ENCODE measurements around the gene ZNF414. TPM values are rescaled to one million over a fixed set of nuclear protein-coding genes. Genes with fewer than 3 reads are reported as not detected.

The ZNF414 gene
- total and polyA plus RNA-seq, 2 experiments from 2014 or later: 5.7 to 54.3 TPM

DNA sequence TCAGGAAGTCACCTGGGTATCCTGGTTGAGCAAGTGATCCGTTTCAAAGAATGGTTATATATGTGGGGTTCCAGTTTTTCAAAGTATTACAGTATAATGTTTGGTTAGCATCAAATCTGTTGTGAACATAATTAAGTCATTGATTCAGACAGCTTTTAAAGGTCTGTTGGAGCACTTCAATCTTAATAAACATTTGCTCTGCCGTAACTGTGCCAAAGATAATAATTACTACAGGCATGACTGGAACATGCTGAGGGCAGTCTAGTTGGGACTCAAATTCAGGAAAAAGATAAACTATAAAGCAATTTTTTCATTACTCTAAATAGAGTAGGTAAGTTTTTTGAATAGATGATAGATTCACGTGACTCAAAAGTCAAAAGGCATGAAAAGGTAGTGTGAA, 45.8 kb downstream of the ZNF414 start:
- no peak for DNase-seq (ENCODE audit: low spot score)
- no peak overlapping the region for H3K27ac ChIP-seq
- TF ChIP-seq EZH2 (IDR thresholded peaks at IDR 0.05; ENCODE audit: borderline replicate concordance): no peak
- TF ChIP-seq EZH2phosphoT487 (IDR thresholded peaks at IDR 0.05; ENCODE audit: low read depth, severe bottlenecking, unreplicated experiment): no peak
- TF ChIP-seq, protein P1, sequence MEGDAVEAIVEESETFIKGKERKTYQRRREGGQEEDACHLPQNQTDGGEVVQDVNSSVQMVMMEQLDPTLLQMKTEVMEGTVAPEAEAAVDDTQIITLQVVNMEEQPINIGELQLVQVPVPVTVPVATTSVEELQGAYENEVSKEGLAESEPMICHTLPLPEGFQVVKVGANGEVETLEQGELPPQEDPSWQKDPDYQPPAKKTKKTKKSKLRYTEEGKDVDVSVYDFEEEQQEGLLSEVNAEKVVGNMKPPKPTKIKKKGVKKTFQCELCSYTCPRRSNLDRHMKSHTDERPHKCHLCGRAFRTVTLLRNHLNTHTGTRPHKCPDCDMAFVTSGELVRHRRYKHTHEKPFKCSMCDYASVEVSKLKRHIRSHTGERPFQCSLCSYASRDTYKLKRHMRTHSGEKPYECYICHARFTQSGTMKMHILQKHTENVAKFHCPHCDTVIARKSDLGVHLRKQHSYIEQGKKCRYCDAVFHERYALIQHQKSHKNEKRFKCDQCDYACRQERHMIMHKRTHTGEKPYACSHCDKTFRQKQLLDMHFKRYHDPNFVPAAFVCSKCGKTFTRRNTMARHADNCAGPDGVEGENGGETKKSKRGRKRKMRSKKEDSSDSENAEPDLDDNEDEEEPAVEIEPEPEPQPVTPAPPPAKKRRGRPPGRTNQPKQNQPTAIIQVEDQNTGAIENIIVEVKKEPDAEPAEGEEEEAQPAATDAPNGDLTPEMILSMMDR (IDR thresholded peaks at IDR 0.05; ENCODE audit: poor library complexity): no peak
- H3K27me3 ChIP-seq: no peaks in the 10 kb centered on the region
- H3K9me3 ChIP-seq (ENCODE audit: low read depth): no peaks in the 10 kb centered on the region
- H3K4me1 ChIP-seq (ENCODE audit: insufficient read depth): no peaks in the 10 kb centered on the region
- peaks cover 96% of the 10 kb centered on the region for H3K79me2 ChIP-seq
- H3K36me3 ChIP-seq (replicated peaks; ENCODE audit: insufficient read depth, low read depth): peaks cover 19% of the 10 kb centered on the region
- H3K4me2 ChIP-seq: no peak overlapping the region
- no peaks in the 10 kb centered on the region for H3K9me2 ChIP-seq (replicated peaks; ENCODE audit: insufficient read depth)
- H4K20me1 ChIP-seq (ENCODE audit: insufficient read depth, poor library complexity, severe bottlenecking): peaks cover 67% of the 10 kb centered on the region
- H3K4me3 ChIP-seq: no peak overlapping the region
- 91% methylated on average over 3 of the region's 3 CpGs for WGBS (ENCODE audit: low lambda C conversion rate, missing lambda C conversion rate)
- no peak overlapping the region for H2AFZ ChIP-seq

DNA sequence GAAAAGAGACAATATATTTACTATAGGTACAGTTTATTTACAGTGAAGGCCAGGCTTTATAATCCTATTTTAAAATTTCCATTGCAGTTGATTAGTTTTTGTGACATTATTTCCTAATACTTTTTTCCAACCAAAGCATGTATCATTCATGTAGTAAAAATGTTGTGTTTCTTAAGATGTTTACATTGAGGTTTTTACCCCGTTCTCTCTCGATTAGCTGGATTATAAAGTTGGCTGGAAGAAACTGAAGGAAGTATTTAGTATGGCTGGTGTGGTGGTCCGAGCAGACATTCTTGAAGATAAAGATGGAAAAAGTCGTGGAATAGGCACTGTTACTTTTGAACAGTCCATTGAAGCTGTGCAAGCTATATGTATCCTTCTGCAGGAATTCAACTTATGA, 47.9 kb downstream of the ZNF414 start:
- no peaks in the 10 kb centered on the region for H3K9me2 ChIP-seq (replicated peaks; ENCODE audit: insufficient read depth)
- peaks cover 96% of the 10 kb centered on the region for H3K79me2 ChIP-seq
- TF ChIP-seq EZH2 (IDR thresholded peaks at IDR 0.05; ENCODE audit: borderline replicate concordance) (no peak), EZH2phosphoT487 (IDR thresholded peaks at IDR 0.05; ENCODE audit: low read depth, severe bottlenecking, unreplicated experiment) (no peak)
- no peak for DNase-seq (ENCODE audit: low spot score)
- no peak overlapping the region for H2AFZ ChIP-seq
- WGBS (ENCODE audit: low lambda C conversion rate, missing lambda C conversion rate): 75% methylated on average over 4 of the region's 4 CpGs
- H3K27ac ChIP-seq: no peak overlapping the region
- no peaks in the 10 kb centered on the region for H3K27me3 ChIP-seq
- no peaks in the 10 kb centered on the region for H3K9me3 ChIP-seq (ENCODE audit: low read depth)
- peaks cover 19% of the 10 kb centered on the region for H3K36me3 ChIP-seq (replicated peaks; ENCODE audit: insufficient read depth, low read depth)
- no peak overlapping the region for H3K4me2 ChIP-seq
- no peak overlapping the region for H3K4me3 ChIP-seq
- H3K4me1 ChIP-seq (ENCODE audit: insufficient read depth): peaks cover 6% of the 10 kb centered on the region
- peaks cover 80% of the 10 kb centered on the region for H4K20me1 ChIP-seq (ENCODE audit: insufficient read depth, poor library complexity, severe bottlenecking)

DNA sequence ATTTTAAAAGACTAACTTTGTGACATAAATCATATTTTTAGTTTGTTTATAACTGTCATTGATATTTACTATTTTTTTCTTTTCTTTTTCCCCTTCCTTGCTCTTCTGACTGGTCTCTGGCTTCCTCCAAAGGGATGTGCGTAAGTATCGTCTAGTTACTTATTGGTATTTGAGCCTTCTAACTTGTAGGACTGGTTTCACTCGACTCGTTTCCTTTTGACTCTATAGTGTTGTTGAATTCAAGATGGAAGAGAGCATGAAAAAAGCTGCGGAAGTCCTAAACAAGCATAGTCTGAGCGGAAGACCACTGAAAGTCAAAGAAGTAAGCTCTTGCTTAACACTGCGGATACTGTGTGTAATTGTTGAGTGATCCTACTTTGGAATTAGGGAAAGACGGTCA, 50.6 kb downstream of the ZNF414 start:
- H3K36me3 ChIP-seq (replicated peaks; ENCODE audit: insufficient read depth, low read depth): peaks cover 10% of the 10 kb centered on the region

DNA sequence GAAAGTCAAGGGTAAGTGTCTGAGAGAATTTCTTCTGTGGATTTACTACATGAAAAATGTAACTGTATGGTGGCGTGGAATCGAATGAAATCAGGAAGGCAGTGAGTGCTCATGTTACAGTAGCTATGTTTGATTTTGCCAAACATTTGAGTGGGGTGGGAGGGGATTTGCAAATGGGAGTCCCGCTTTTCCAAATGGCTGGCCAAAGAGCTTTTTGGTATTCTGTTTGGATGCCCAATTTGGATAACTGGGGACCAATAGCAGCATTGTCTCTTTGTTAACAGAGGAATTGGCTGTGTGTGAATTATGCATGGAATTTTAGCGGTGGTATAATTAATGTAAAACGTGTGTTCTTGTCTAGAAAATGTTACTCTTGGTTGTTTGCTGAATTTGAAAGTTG, 51.4 kb downstream of the ZNF414 start:
- TF ChIP-seq EZH2 (IDR thresholded peaks at IDR 0.05; ENCODE audit: borderline replicate concordance) (no peak), EZH2phosphoT487 (IDR thresholded peaks at IDR 0.05; ENCODE audit: low read depth, severe bottlenecking, unreplicated experiment) (no peak)
- TF ChIP-seq, protein P1 (IDR thresholded peaks at IDR 0.05; ENCODE audit: poor library complexity): no peak
- H3K36me3 ChIP-seq (replicated peaks; ENCODE audit: insufficient read depth, low read depth): peaks cover 10% of the 10 kb centered on the region
- H3K4me2 ChIP-seq: no peak overlapping the region
- H3K79me2 ChIP-seq: peaks cover 100% of the 10 kb centered on the region
- no peaks in the 10 kb centered on the region for H3K9me2 ChIP-seq (replicated peaks; ENCODE audit: insufficient read depth)
- H3K27ac ChIP-seq: no peak overlapping the region
- no peak overlapping the region for H2AFZ ChIP-seq
- H3K27me3 ChIP-seq: no peaks in the 10 kb centered on the region
- H4K20me1 ChIP-seq (ENCODE audit: insufficient read depth, poor library complexity, severe bottlenecking): peaks cover 94% of the 10 kb centered on the region
- H3K9me3 ChIP-seq (ENCODE audit: low read depth): no peaks in the 10 kb centered on the region
- H3K4me1 ChIP-seq (ENCODE audit: insufficient read depth): peaks cover 40% of the 10 kb centered on the region
- 87% methylated on average over 5 of the region's 5 CpGs for WGBS (ENCODE audit: low lambda C conversion rate, missing lambda C conversion rate)
- no peak overlapping the region for H3K4me3 ChIP-seq
- DNase-seq (ENCODE audit: low spot score): no peak

More for the DNA sequence above, 50.6 kb downstream of the ZNF414 start:
- H3K4me1 ChIP-seq (ENCODE audit: insufficient read depth): peaks cover 33% of the 10 kb centered on the region
- H3K79me2 ChIP-seq: peaks cover 96% of the 10 kb centered on the region
- no peaks in the 10 kb centered on the region for H3K27me3 ChIP-seq
- TF ChIP-seq, protein P1 (IDR thresholded peaks at IDR 0.05; ENCODE audit: poor library complexity): no peak
- TF ChIP-seq EZH2 (IDR thresholded peaks at IDR 0.05; ENCODE audit: borderline replicate concordance): no peak
- no peak for TF ChIP-seq EZH2phosphoT487 (IDR thresholded peaks at IDR 0.05; ENCODE audit: low read depth, severe bottlenecking, unreplicated experiment)
- H2AFZ ChIP-seq: no peak overlapping the region
- no peaks in the 10 kb centered on the region for H3K9me2 ChIP-seq (replicated peaks; ENCODE audit: insufficient read depth)
- H3K27ac ChIP-seq: no peak overlapping the region
- H3K4me3 ChIP-seq: no peak overlapping the region
- H3K9me3 ChIP-seq (ENCODE audit: low read depth): no peaks in the 10 kb centered on the region
- H3K4me2 ChIP-seq: no peak overlapping the region
- 87% methylated on average over 8 of the region's 8 CpGs for WGBS (ENCODE audit: low lambda C conversion rate, missing lambda C conversion rate)
- DNase-seq (ENCODE audit: low spot score): no peak
- H4K20me1 ChIP-seq (ENCODE audit: insufficient read depth, poor library complexity, severe bottlenecking): peaks cover 86% of the 10 kb centered on the region

Data from hepatocyte (in vitro differentiated cells).